GM19025 (cell line): ENCODE measurements around the gene ST6GALNAC6.

Experiments
- ATAC-seq: cut with Tn5 transposase; IDR thresholded peaks from one replicate; pipeline ENCODE4 v1.9.1; 2021; ENCODE audit warnings: mild to moderate bottlenecking, low read depth, moderate library complexity; ENCODE audit not compliant: unreplicated experiment

ST6GALNAC6 gene, protein sequence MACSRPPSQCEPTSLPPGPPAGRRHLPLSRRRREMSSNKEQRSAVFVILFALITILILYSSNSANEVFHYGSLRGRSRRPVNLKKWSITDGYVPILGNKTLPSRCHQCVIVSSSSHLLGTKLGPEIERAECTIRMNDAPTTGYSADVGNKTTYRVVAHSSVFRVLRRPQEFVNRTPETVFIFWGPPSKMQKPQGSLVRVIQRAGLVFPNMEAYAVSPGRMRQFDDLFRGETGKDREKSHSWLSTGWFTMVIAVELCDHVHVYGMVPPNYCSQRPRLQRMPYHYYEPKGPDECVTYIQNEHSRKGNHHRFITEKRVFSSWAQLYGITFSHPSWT

DNA sequence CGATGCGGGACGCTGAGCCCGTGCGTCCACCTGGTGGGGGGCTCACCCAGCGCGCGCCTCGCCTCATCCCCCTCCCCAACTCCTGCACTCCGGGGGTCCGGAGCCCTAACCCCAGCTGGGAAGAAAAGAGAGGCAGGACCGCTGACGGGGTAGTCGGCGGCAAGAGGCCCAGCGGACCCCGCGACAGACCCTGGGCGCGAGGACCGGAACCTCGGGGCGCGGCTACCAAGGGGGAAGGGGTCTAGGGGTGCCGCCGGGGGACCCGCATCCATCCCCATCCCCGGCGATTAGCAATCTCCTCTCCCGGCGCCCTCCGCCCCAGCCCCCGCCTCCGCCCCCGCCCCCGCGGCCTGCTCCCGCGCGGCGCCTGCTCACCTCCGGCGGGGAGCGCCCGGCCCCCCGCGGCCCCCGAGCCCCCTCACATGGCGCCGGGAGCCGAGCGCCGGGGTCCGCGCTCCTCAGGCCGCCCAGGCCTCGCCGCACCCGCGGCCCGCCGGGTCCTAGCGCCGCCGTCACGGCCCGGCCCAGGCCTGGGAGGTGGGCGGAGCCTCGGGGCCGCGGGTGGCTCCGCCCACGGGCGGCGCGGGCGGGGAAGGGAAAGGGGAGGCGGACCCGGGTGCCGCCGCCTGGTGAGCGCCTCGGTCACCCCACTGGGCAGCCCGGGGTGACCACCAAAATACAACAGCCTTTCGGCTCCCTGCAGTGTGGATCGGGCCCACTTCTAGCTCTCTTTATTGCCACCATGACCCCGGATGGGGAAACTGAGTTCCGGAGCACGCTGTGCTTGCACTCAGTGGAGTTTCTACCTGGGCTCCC is at the start of gene ST6GALNAC6:
ST6GALNAC6 (minus strand) TSS at position 476 of the 816 bp plus-strand sequence. CDS start 1,622 bp downstream, outside the sequence.
- ATAC-seq, result peak; percentile 70

DNA sequence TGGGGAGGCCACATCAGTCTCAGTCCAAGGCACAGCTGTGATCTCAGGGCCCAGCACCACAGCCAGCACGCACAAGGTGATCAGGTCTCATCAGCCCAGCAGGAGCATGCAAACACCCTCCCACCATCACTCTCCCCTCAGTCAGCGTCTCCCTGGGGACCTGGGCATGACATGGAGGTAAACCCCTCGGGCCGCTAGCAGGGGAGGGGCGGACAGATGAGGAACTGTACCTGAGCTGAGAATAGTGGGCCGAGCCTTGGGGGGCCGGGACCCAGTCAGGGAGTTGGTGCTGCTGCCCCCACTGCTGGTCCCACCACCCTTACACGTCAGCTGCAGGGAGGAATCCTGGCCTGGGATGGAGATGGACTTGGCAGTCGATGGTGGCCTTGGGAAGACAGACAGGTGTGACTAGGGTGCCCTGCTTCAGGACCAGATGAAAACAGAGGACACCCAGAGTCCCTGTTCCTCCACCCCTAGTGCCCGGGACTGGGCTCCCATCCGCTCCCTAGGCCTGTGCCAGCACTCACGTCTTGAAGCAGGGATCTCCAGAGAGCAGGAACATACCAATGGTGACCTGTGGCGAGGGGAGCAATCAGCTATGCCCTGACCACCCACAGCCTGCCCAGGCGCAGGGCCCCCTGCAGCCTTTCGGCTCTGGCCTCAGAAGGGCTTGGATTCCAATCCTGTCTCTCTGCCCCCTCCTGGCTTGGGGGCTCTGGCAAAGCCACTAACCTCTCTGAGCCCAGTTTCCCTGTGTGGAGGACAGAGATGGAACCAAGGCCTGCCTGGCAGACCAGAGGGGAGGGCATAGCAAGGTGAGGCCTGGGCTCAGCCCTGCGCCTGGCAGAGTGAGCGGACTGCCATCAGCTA is 48.7 kb upstream of the ST6GALNAC6 start:
- ATAC-seq, result no peak

DNA sequence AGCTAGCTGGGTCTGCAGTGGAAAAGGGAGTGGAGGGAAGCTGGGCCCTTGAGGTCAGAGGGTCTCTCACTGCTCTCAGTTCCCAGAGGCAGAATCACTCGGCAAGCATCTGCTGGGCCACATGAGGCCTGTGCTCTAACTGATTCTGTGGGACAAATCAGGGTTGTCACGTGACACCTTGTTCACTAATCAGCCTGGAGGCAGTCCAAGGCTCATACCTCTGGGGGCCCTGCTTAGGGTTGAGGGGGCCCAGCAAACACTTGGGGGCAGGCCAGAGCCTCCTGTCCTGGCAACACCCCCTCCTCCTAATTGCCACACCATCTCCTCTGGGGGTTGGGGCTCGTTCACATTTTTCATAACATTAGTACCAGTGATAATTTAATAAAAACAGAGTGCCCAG is 47.3 kb upstream of the ST6GALNAC6 start:
- no peak for ATAC-seq

DNA sequence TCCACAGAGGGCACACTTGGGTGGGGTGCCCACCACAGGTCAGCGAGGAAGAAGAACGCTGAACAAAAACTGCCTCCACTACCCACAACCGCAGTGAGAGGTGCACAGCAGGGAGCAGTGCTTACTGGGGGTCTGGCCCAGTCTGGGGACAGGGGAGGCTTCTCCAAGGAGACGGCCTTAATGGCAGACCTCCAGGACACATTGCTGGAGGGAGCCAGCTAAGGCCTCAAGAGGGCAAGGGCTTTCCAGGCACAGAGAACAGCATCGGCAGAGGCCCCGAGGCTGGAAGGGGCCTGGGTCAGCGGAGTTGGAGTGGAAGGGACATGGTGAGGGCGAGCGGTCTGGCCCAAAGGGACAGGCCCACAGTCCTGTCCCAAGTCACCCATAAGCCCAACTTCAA is 46.5 kb upstream of the ST6GALNAC6 start:
- no peak for ATAC-seq

DNA sequence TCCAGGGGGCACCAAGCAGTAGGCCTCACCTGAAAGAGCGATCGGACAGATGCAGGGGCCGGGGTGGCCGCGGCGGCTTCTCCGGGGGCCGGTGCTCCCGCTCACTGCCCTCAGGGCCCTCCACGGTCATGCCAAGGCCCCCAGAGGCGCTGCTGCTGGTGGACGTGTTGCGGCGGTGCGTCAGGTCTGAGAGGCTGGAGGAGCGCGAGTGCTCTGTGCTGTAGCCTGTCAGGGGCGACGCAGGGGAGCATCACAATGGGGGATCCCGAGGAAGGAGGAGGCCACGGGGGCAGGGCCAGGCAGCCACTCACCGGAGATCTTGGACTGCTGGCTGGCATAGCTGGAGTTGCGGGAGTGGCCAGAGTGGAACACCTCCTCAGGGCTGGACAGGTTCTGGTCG is 45.9 kb upstream of the ST6GALNAC6 start:
- no peak for ATAC-seq

DNA sequence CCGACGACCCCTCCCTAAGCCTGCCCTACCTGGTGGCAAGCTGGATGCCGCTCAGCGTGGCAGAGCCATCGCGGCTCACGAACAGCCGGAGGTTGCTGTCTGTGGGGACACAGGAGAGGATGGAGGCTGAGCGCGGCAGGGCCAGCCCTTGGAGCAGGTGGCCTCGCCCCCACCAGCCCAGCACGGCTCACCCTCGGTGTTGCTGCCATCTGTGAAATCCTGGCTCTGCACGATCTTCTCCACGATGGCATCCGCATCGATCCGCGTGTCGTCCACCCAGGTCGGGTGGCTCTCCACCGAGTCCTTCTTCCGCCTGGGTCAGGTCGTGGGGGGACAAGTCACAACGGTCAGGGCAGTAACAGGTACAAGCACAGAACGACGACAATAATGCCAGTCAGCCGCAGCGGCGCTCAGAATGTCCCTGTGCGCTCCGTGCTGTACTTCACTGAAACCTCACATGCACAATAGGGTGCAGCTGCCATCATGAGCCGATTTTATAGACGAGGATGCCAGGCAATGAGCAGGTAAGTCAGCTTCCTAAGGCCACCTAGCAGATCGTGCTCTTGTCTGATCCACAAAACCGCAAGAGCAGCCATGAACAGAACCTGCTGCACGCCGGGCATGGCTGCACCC is 45.3 kb upstream of the ST6GALNAC6 start:
- no peak for ATAC-seq

DNA sequence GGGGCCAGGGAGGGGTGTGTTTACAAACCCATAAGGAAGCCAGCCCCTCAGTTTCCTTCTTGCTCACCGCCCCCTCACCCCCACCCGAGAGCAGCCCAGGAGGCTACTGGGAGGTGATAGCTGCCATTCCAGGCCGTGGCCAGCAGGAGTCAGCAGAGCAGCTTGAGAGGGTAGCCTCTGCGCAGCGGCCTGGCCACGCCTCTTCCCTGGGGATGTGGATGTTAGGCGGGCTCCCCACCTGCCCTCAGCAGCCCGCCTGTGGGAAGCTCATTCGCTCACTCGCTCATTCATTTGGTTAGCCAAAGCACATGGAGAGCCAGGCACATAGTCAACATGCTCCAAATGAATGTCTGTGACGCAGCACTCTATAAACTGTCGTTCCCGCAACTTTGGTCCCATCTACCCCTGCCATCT is 44.3 kb upstream of the ST6GALNAC6 start:
- ATAC-seq, result no peak

DNA sequence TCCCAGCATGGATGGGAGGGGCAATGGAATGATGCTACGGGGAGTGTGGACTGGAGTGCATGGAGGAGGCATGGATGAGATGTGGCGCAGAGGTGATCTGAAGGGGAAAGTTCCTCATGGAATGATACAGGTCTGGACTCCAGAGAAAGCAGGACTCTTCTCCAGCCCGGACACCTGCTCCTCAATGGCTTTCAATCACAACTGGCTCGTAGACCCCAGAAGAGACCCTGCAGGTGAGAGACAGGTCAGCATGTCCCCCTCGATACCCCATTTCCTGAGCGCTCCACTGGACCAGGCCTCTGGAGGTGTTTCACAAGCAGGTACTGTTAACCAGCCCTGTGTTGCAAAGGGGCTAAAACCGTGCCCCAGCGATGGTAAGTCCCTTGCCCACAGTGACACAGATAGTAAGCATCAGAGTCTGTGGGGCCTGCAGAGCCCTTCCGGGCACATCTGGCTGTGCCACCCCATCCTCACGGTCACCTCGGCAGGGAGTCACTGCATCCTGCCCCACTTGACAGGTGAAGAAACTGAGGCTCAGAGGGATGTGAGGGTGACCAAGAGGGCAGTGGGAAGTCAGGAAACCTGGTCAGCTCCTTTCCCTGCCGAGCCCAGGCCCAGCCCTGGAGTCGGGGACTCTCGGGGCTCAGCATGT is 43.7 kb upstream of the ST6GALNAC6 start:
- no peak for ATAC-seq

DNA sequence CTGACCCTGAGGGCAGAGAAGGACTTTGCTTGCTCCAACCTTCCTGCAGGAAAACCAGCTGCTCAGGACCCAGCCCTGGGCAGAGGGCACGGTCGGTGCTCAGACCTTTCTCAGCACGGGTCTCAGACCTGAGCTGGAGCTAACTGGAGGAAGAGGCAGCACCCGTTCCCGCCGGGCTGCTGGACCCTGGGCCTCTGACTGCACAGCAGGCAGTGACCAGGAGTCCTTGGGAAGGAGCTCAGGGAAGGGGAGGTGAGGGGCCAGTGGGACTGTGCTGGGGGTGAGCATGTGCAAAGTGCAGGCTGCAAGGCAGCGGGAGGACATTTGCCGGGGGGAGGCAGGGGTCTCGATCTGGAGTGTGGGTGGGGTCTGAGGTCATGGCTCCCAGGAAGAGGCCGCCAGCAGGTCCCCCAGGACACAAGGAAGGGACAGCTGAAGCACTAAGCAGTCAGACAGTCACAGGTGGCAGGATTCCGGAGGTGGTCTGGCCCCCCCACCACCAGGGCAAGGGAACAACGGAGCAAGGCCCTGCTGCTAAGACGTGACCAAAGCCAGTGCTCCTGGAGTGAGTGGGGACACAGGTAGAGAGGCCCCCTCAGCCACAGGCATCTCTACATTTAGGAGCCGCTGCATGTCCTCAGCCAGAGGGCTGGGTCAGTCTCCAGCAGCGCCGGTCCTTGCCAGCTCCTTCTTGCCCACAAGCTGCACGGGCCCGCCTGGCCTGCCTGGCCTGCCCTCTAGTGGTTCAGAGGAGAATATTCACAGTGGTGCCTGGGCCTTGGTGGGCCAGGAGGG is 43.0 kb upstream of the ST6GALNAC6 start:
- no peak for ATAC-seq

DNA sequence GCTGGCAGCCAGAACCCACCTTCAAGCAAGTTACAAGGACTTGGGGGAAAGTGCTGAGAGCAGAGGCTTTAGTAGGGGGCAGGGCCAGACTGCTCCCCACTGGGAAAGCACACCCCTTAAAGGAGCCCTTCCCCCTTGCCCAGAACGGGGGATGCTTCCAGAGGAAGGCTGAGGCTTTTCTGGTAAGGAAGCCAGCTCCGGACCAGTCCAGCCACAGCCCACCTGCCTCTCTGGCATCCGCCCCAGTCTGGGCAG is 42.5 kb upstream of the ST6GALNAC6 start:
- no peak for ATAC-seq

DNA sequence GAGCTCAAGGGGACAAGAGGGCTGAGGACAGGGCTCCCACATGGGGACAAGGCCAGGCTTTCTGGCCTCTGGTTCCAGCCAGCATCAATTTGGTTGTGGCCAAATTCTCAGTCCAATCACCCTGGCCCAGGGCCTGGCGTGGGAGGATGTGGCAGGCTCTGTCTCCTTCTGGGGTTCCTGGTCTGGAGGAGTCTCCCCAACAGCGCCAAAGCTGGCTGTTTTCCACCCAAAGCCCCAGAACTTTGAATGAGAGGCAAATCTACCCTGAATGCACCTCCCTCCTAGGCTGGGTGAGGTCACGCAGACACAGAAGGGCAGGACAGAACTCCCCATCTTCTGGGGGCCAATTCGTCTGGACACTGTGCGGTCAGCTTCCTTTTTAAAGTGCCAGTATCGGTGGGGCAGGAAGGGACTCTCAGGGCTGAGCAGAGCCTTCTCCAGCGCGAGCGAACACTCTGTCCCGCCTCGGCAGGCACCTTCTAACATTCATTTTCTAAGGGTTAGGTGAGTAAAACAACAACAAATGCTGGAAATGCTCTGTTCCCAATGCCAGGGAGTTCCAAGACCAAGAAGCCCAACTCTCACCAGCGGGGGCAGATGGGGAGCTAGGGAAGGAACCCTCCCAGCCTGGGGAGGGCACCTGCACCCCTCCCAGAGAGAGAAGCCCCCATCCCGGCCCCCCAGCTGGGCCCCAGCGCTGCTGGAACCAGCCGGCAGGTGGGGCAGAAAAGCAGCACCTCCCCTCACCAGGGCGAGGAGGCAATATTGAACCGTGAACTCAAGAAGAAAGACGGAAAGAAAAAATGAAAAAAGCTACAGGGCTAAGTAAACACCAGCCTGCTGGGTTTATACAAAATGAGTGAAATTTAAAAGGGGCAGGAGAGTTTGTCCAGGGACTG is 41.9 kb upstream of the ST6GALNAC6 start:
- ATAC-seq, result no peak

DNA sequence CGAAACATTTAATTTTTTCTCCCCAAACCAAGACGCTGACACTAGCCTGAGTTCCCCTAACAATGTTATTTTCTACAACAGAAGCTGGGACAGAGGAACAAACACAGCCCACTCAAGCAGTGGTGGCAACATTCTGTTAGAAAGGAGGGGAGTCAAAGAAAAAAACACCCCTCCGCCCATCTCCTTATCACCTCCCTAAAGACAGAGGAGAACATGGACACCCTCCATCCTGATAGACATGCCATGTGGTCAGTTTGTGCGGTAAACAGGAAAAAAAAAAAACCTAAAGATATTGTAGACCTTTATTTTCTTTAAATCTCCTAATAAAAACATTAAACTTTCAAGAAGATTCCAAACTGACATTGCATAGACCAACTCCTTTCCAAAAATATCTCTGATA is 41.2 kb upstream of the ST6GALNAC6 start:
- no peak for ATAC-seq

DNA sequence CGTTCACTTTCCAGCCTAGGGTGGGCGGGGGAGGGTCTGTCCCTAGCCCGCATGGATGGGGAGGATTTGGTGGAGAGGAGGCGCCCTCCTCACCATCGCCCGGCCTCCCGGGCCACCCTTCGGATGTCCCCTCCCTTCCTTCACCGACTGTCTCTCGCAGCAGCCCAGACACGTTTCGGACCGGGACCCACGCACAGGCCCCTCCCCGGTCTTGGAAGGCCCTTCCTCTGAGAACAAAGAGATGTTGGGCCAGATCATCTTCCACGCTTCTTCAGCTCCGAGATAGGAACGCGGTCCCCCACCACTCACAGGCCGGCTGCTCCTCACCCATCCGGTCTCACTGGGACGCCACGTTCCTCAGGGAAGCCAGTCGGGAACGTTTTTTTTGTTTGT is 38.9 kb upstream of the ST6GALNAC6 start:
- ATAC-seq, result no peak

DNA sequence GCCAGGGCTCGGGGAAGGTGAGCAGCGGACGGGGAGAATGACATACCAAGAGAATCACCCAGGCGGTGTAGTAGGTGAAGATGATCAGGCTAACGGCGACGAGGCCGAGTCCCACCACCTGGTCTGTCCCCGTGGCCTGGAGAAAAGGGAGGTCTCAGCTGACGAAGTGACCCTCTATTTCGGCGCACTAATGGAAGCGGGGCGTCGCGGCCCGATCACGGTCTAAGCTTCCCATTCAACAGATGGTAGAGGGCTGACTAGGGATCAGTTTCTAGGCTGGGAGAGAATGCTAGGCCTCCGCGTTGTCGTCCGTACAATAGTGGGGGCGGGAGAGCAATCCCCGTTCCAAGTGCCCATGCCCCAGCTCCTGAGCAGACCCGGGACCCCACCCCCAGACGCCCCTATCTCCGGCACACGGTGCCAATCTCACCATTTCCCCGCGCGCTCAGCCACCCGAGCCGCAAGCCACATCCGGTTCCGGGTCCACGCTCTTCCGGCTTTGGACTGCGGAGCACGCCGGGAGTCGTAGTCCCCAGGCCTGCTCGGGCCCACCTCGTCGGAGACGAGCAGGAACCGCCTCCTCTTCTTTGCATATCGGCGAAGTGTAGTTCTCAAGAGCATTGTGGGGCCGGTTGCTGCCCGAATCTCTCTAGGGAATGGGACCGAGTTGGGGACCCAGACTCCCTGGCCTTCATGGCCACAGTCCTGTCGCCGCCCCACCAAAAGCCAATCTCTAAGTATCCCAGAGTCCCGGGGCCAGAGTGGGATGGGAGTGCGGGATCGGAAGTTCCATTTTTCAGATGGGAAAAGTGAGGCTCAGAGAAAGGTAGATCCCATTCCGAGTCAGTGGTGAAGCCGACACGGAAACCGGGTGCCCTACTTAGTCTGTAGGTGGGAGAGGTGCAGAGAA is 38.2 kb upstream of the ST6GALNAC6 start, which contains the start of gene DPM2:
DPM2 (minus strand) TSS at position 467 of the 910 bp plus-strand sequence; CDS start at position 433, 34 bp downstream.
- ATAC-seq, result peak; percentile 95

DNA sequence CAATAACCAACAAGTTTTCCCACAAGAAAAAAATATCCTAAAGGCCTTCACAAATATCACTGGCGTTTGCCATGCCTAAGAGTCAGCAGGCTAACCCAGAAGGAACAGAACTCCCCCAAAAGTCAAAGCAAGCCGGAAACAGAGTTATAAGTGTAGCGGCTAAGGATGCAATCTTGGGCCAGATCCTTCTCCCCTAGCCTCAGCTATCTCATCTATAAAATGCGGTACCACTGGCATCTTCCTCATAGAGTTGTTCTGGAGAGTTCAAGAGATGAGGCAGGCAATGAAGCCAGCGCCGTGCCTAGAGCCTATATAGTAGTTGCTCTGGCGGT is 37.6 kb upstream of the ST6GALNAC6 start:
- no peak for ATAC-seq

DNA sequence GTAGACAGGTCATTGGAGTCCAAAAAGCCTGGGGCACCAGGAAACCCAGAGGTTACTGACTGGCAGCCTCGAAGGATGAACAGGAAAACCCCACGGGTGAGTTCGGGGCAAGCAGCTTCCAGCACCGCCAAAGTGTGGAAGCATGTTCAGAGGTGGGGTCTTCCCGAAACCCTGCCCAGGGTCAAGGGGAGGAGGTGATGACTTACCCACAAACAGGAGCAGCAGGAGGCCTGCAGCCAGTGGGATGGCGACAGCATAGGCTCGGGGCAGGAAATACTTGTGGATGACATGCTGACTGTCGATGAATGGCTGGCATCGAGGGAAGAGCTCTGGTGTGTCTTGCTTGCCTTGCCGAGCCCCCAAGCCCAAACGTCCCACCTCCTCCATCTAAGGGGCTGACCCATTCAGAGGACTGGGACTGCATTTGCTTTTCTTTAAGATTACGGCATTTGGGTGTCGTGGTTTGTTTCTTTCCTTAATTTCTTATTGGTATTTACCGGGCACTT is 37.0 kb upstream of the ST6GALNAC6 start:
- no peak for ATAC-seq

DNA sequence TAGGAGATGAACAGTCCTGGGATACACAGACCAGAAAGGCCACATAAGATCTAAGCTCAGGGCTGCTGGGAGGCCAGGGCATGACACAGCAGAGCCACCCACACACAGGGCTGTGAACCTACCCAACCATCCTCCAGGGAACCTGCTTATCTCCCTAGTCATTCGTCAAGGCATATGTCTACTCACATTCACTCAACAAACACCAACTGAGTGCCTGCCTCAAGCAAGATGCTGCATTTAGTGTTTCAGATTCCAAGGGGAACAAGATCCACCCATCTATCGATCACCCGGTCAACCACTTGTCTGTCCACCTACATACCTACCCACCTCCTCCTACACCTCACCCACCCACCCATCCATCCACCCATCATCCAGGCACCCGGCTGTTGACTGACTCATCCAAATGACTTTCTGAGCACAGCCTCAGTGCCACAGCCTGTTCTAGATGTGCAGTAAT is 36.4 kb upstream of the ST6GALNAC6 start:
- ATAC-seq, result no peak
